ENCODE measurements around the gene GPX4.
"Not testable (repeated sequence)": the region's sequence is repeated elsewhere in the genome, so short reads cannot be mapped to it uniquely, and the experiment has no call there.

GRCh38 chr19:1114728-1115127, 10.9 kb downstream of the GPX4 start:
- TF ChIP-seq POLR2A, POLR2AphosphoS5, EP300 (IDR thresholded peaks at IDR 0.05): not testable (repeated sequence)

Data from stomach (tissue), 4 donors.